Omental fat pad (tissue), 4 donors: ENCODE measurements around the gene EPO. TPM values are rescaled to one million over a fixed set of nuclear protein-coding genes. Genes with fewer than 3 reads are reported as not detected.
A peak's percentile ranks its signal among the peaks of the same experiment; 100 is the strongest.

ENCODE experiments used
- ATAC-seq: fragments of 150-250 bp; one replicate; pipeline ENCODE4 v1.9.1; 2016; ENCODE audit warnings: mild to moderate bottlenecking, moderate library complexity; ENCODE audit not compliant: low FRiP score
- DNase-seq: peaks from one replicate; pipeline ENCODE4 v3.0.0-alpha.2; 2019; ENCODE audit warnings: low spot score
- CTCF ChIP-seq, 3 donors: fragments of 450-650 bp; IDR thresholded peaks; one replicate each; pipeline ENCODE4 v1.5.1; 2016 to 2017; ENCODE audit warnings: antibody characterized with exemption in 3 of 3, mild to moderate bottlenecking in 3 of 3, moderate library complexity in 2 of 3
- total RNA-seq, 4 donors: library from RNA; depleted of rRNA; stranded (reverse); fragments of >200 nt; gene quantifications; one replicate each; pipeline ENCODE4 v1.1.0, GENCODE V29; 2016

Gene EPO
- total RNA-seq, 4 donors from 2014 or later = not detected

- no peak for DNase-seq
- no peak for ATAC-seq
- no peak for TF ChIP-seq CTCF (IDR thresholded peaks at IDR 0.05)
Observed at GRCh38 chr7:100687751-100688300, 32.4 kb upstream of the EPO start.

GRCh38 chr7:100688326-100688860 lies 31.9 kb upstream of the EPO start:
- DNase-seq (no peak), ATAC-seq (no peak)
- no peak for TF ChIP-seq CTCF (IDR thresholded peaks at IDR 0.05)

GRCh38 chr7:100689230-100690135 lies 30.8 kb upstream of the EPO start:
- DNase-seq (no peak), ATAC-seq (no peak)
- TF ChIP-seq CTCF (IDR thresholded peaks at IDR 0.05) = no peak

- ATAC-seq (peak; percentile 65), DNase-seq (peak; percentile 69)
- TF ChIP-seq CTCF (IDR thresholded peaks at IDR 0.05) = peak in 1 of 3 donors; percentile 57
Observed at GRCh38 chr7:100691676-100692577, 28.3 kb upstream of the EPO start.

GRCh38 chr7:100692578-100692961 lies 27.7 kb upstream of the EPO start:
- no peak for DNase-seq

More at GRCh38 chr7:100692578-100692961, 27.7 kb upstream of the EPO start:
- ATAC-seq = no peak
- TF ChIP-seq CTCF (IDR thresholded peaks at IDR 0.05) = no peak
